ENCODE measurements around the gene MAPK1IP1L.
"Not testable (repeated sequence)": the region's sequence is repeated elsewhere in the genome, so short reads cannot be mapped to it uniquely, and the experiment has no call there.

MAPK1IP1L gene

DNA sequence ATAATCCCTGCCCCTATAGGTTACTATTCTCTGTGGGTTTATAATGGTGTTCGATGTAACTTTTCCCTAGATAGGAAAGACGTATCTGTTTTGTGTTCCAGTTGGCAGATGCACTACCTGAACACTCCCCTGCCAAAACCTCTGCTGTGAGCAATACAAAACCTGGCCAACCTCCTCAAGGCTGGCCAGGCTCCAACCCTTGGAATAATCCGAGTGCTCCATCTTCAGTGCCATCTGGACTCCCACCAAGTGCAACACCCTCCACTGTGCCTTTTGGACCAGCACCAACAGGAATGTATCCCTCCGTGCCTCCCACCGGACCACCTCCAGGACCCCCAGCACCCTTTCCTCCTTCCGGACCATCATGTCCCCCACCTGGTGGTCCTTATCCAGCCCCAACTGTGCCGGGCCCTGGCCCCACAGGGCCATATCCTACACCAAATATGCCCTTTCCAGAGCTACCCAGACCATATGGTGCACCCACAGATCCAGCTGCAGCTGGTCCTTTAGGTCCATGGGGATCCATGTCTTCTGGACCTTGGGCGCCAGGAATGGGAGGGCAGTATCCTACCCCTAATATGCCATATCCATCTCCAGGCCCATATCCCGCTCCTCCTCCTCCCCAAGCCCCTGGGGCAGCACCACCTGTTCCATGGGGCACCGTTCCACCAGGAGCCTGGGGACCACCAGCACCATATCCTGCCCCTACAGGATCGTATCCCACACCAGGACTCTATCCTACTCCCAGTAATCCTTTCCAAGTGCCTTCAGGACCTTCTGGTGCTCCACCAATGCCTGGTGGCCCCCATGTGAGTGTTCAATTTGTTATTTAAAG, 11.3 kb downstream of the MAPK1IP1L start:
- H3K79me1 ChIP-seq (ENCODE audit: low read depth, low read length): peaks cover 7% of the 10 kb centered on the region
- H3K14ac ChIP-seq (ENCODE audit: low read length): no peak overlapping the region
- WGBS, 2 donors (ENCODE audit: extremely low coverage in 2 of 2, insufficient read length in 2 of 2, insufficient replicate concordance in 1 of 2): no CpG with 5 or more reads among the region's 11 CpGs
- H3K9me3 ChIP-seq (replicated peaks in 1 of 2; ENCODE audit: control insufficient read depth in 2 of 2, insufficient read depth in 1 of 2, low read depth in 1 of 2, low read length in 2 of 2): peaks cover 2 to 21% of the 10 kb centered on the region in 2 donors
- no peak overlapping the region for H3K4me2 ChIP-seq (ENCODE audit: insufficient read depth, low read length, poor library complexity, severe bottlenecking)
- H2BK15ac ChIP-seq (ENCODE audit: low read length): no peak overlapping the region
- H2AK5ac ChIP-seq (ENCODE audit: low read depth, low read length): no peak overlapping the region
- H3K4me1 ChIP-seq (ENCODE audit: control insufficient read depth in 2 of 2, insufficient read depth in 1 of 2, low read depth in 1 of 2, low read length in 2 of 2): no peaks in the 10 kb centered on the region
- H4K91ac ChIP-seq (ENCODE audit: low read depth, low read length, poor library complexity): no peak overlapping the region
- no peak overlapping the region for H4K8ac ChIP-seq (ENCODE audit: low read depth, low read length)
- no peak overlapping the region for H3K27ac ChIP-seq (replicated peaks; ENCODE audit: low read length)
- H2BK120ac ChIP-seq (ENCODE audit: low read depth, low read length): no peak overlapping the region
- H3K9ac ChIP-seq (ENCODE audit: low read depth, low read length, poor library complexity): no peak overlapping the region
- no peak overlapping the region for H2BK12ac ChIP-seq (ENCODE audit: low read length)
- H3K23ac ChIP-seq (ENCODE audit: low read depth, low read length, poor library complexity): no peak overlapping the region
- no peak for DNase-seq (ENCODE audit: low spot score)
- H3K27me3 ChIP-seq (ENCODE audit: control insufficient read depth in 3 of 3, insufficient read depth in 3 of 3, low read depth in 1 of 3, low read length in 3 of 3): no peaks in the 10 kb centered on the region
- no peak overlapping the region for H2BK5ac ChIP-seq (ENCODE audit: low read length)
- H3K36me3 ChIP-seq (replicated peaks in 1 of 2; ENCODE audit: control insufficient read depth in 2 of 2, insufficient read depth in 2 of 2, low read length in 2 of 2): peaks cover 20 to 97% of the 10 kb centered on the region in 2 donors
- H3K18ac ChIP-seq (ENCODE audit: low read length): no peak overlapping the region
- H3K4me3 ChIP-seq (ENCODE audit: low read length in 2 of 2): no peak overlapping the region
- H2AFZ ChIP-seq (ENCODE audit: low read length): no peak overlapping the region
- H3K4ac ChIP-seq (ENCODE audit: low read length): no peak overlapping the region

GRCh38 chr14:55064896-55065295, 13.4 kb downstream of the MAPK1IP1L start:
- not testable (repeated sequence) for H2BK15ac ChIP-seq (ENCODE audit: low read length); H2BK12ac ChIP-seq (ENCODE audit: low read length); H2AFZ ChIP-seq (ENCODE audit: low read length); H3K9ac ChIP-seq (ENCODE audit: low read depth, low read length, poor library complexity); H3K4me3 ChIP-seq (ENCODE audit: low read length in 2 of 2); H3K14ac ChIP-seq (ENCODE audit: low read length); DNase-seq (ENCODE audit: low spot score); H2BK5ac ChIP-seq (ENCODE audit: low read length); H3K23ac ChIP-seq (ENCODE audit: low read depth, low read length, poor library complexity); H3K18ac ChIP-seq (ENCODE audit: low read length); H3K27ac ChIP-seq (replicated peaks; ENCODE audit: low read length); H4K8ac ChIP-seq (ENCODE audit: low read depth, low read length); H3K4me1 ChIP-seq (ENCODE audit: control insufficient read depth in 2 of 2, insufficient read depth in 1 of 2, low read depth in 1 of 2, low read length in 2 of 2); H4K91ac ChIP-seq (ENCODE audit: low read depth, low read length, poor library complexity); H2BK120ac ChIP-seq (ENCODE audit: low read depth, low read length); H3K9me3 ChIP-seq (replicated peaks in 1 of 2; ENCODE audit: control insufficient read depth in 2 of 2, insufficient read depth in 1 of 2, low read depth in 1 of 2, low read length in 2 of 2); H3K4ac ChIP-seq (ENCODE audit: low read length); H2AK5ac ChIP-seq (ENCODE audit: low read depth, low read length); H3K79me1 ChIP-seq (ENCODE audit: low read depth, low read length); H3K27me3 ChIP-seq (ENCODE audit: control insufficient read depth in 3 of 3, insufficient read depth in 3 of 3, low read depth in 1 of 3, low read length in 3 of 3); H3K4me2 ChIP-seq (ENCODE audit: insufficient read depth, low read length, poor library complexity, severe bottlenecking)
- H3K36me3 ChIP-seq (replicated peaks in 1 of 2; ENCODE audit: control insufficient read depth in 2 of 2, insufficient read depth in 2 of 2, low read length in 2 of 2): peaks cover 15 to 96% of the 10 kb centered on the region in 2 donors
- no CpG with 5 or more reads among the region's 2 CpGs for WGBS, 2 donors (ENCODE audit: extremely low coverage in 2 of 2, insufficient read length in 2 of 2, insufficient replicate concordance in 1 of 2)

GRCh38 chr14:55065411-55065810, 14.0 kb downstream of the MAPK1IP1L start:
- Histone ChIP-seq H3K4me1 (ENCODE audit: control insufficient read depth in 2 of 2, insufficient read depth in 1 of 2, low read depth in 1 of 2, low read length in 2 of 2) (no peaks in the 10 kb centered on the region), H3K79me1 (ENCODE audit: low read depth, low read length) (peaks cover 5% of the 10 kb centered on the region), H3K23ac (ENCODE audit: low read depth, low read length, poor library complexity) (no peak overlapping the region), H3K4ac (ENCODE audit: low read length) (no peak overlapping the region), H2AK5ac (ENCODE audit: low read depth, low read length) (no peak overlapping the region), H3K4me3 (ENCODE audit: low read length in 2 of 2) (no peak overlapping the region), H3K27ac (replicated peaks; ENCODE audit: low read length) (no peak overlapping the region), H2AFZ (ENCODE audit: low read length) (no peak overlapping the region), H3K9ac (ENCODE audit: low read depth, low read length, poor library complexity) (no peak overlapping the region), H3K9me3 (replicated peaks in 1 of 2; ENCODE audit: control insufficient read depth in 2 of 2, insufficient read depth in 1 of 2, low read depth in 1 of 2, low read length in 2 of 2) (peaks cover 0 to 4% of the 10 kb centered on the region in 2 donors), H3K36me3 (replicated peaks in 1 of 2; ENCODE audit: control insufficient read depth in 2 of 2, insufficient read depth in 2 of 2, low read length in 2 of 2) (peaks cover 15 to 96% of the 10 kb centered on the region in 2 donors), H3K27me3 (ENCODE audit: control insufficient read depth in 3 of 3, insufficient read depth in 3 of 3, low read depth in 1 of 3, low read length in 3 of 3) (no peaks in the 10 kb centered on the region), H3K14ac (ENCODE audit: low read length) (no peak overlapping the region), H2BK12ac (ENCODE audit: low read length) (no peak overlapping the region), H2BK120ac (ENCODE audit: low read depth, low read length) (no peak overlapping the region), H4K91ac (ENCODE audit: low read depth, low read length, poor library complexity) (no peak overlapping the region), H3K4me2 (ENCODE audit: insufficient read depth, low read length, poor library complexity, severe bottlenecking) (no peak overlapping the region), H2BK15ac (ENCODE audit: low read length) (no peak overlapping the region), H4K8ac (ENCODE audit: low read depth, low read length) (no peak overlapping the region), H3K18ac (ENCODE audit: low read length) (no peak overlapping the region), H2BK5ac (ENCODE audit: low read length) (no peak overlapping the region)
- DNase-seq (ENCODE audit: low spot score): no peak
- WGBS, 2 donors (ENCODE audit: extremely low coverage in 2 of 2, insufficient read length in 2 of 2, insufficient replicate concordance in 1 of 2): no CpG with 5 or more reads among the region's 2 CpGs

DNA sequence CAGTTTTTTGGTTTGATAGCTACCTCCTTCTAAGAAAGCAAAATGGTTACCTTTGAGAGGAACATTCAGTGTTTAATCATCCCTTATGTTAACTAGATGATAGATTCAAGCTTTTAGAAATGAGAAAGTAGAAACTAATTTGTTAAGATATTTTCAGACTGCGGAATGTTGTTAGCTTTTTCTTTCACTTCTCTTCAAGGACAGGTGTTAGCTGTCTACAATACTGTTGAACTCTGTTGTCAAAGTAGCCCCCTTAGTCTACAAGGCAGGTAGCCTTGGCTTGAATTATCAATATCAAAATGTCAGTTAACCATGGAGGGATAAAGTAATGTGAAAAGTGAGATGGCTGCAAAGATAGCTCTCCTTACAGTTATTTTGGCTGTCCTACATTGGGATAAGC, 14.8 kb downstream of the MAPK1IP1L start:
- DNase-seq (ENCODE audit: low spot score): no peak
- Histone ChIP-seq H4K8ac (ENCODE audit: low read depth, low read length) (no peak overlapping the region), H3K14ac (ENCODE audit: low read length) (no peak overlapping the region), H2AFZ (ENCODE audit: low read length) (no peak overlapping the region), H4K91ac (ENCODE audit: low read depth, low read length, poor library complexity) (no peak overlapping the region), H3K4me1 (ENCODE audit: control insufficient read depth in 2 of 2, insufficient read depth in 1 of 2, low read depth in 1 of 2, low read length in 2 of 2) (no peaks in the 10 kb centered on the region), H2BK120ac (ENCODE audit: low read depth, low read length) (no peak overlapping the region), H3K27me3 (ENCODE audit: control insufficient read depth in 3 of 3, insufficient read depth in 3 of 3, low read depth in 1 of 3, low read length in 3 of 3) (no peaks in the 10 kb centered on the region), H3K18ac (ENCODE audit: low read length) (no peak overlapping the region), H2BK12ac (ENCODE audit: low read length) (no peak overlapping the region), H3K9me3 (replicated peaks in 1 of 2; ENCODE audit: control insufficient read depth in 2 of 2, insufficient read depth in 1 of 2, low read depth in 1 of 2, low read length in 2 of 2) (no peaks in the 10 kb centered on the region), H3K4me3 (ENCODE audit: low read length in 2 of 2) (no peak overlapping the region), H3K79me1 (ENCODE audit: low read depth, low read length) (peaks cover 5% of the 10 kb centered on the region), H3K23ac (ENCODE audit: low read depth, low read length, poor library complexity) (no peak overlapping the region), H2AK5ac (ENCODE audit: low read depth, low read length) (no peak overlapping the region), H2BK15ac (ENCODE audit: low read length) (no peak overlapping the region), H3K27ac (replicated peaks; ENCODE audit: low read length) (no peak overlapping the region), H3K36me3 (replicated peaks in 1 of 2; ENCODE audit: control insufficient read depth in 2 of 2, insufficient read depth in 2 of 2, low read length in 2 of 2) (peaks cover 14 to 88% of the 10 kb centered on the region in 2 donors), H3K4ac (ENCODE audit: low read length) (no peak overlapping the region), H2BK5ac (ENCODE audit: low read length) (no peak overlapping the region), H3K9ac (ENCODE audit: low read depth, low read length, poor library complexity) (no peak overlapping the region), H3K4me2 (ENCODE audit: insufficient read depth, low read length, poor library complexity, severe bottlenecking) (no peak overlapping the region)
- no CpG with 5 or more reads among the region's 1 CpG for WGBS, 2 donors (ENCODE audit: extremely low coverage in 2 of 2, insufficient read length in 2 of 2, insufficient replicate concordance in 1 of 2)

Measured in neuronal stem cell (in vitro differentiated cells).